HG02870 (cell line): Measurements from ENCODE around the gene PIP5KL1.

ENCODE experiments used
- ATAC-seq: cut with Tn5 transposase; IDR thresholded peaks from one replicate; pipeline ENCODE4 v1.9.1; 2021; ENCODE audit warnings: mild to moderate bottlenecking, moderate library complexity; ENCODE audit not compliant: unreplicated experiment

Gene PIP5KL1

DNA sequence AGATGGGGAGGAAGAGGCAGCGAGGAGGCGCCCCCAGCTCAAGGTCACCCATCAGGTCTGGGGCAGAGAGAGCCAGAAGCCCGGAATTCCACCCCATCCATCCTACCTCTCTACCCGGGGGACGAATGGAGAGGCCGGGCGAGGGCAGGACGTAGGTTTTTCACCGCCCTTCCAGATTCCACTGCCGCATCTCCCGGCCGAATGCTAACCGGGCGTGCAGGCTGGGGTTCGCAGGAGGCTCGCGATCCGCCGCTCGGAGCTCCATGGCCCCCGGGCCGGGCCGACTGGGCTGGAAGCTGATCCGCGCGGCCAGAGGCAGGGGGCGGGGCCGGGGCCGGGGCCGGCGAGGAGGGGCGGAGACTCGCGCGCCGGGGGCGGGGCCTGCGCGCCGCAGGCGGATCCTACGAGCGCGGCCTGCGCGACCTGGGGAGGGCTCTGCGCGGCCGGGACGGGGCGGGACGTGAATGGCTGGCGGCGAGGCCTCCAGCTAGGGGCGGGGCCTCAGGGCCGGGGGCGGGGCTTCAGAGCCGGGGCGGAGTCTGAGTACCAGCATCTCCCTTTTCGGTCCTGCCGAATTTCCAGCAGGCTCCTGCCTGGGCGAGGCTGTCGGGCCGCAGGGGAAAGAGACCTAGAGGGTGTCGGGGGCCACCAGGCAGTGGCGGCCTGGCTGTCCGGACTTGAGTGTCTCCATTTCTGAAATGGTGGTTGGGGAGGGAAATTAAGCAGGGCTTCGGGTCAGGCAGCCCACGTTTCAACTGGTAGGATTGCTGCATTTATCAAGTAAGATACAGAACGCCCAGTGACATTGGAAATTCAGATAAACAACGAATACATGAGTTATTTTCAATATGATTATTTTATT is 13.6 kb downstream of the PIP5KL1 start, which contains the start of gene ST6GALNAC4:
Gene ST6GALNAC4, minus strand, starts transcription at position 322 of the 862 bp plus-strand sequence. CDS start 622 bp downstream, outside the sequence.
- peak; percentile 68 for ATAC-seq

GRCh38 chr9:127915801-127916719 is 14.5 kb downstream of the PIP5KL1 start:
- ATAC-seq, result no peak

GRCh38 chr9:127915325-127915752 is 15.2 kb downstream of the PIP5KL1 start:
- ATAC-seq, result no peak

DNA sequence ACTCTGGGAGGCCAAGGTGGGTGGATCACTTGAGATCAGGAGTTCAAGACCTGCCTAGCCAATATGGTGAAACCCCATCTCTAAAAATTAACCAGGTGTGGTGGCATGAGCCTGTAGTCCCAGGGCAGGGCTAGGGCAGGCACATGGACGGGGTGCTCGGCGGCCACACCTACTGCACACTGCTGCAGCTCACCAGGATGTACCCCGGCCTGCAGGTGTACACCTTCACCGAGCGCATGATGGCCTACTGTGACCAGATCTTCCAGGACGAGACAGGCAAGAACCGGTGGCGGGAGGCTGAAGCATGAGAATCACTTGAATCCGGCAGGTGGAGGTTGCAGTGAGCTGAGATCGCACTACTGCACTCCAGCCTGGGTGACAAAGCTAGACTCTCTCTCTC is 16.9 kb downstream of the PIP5KL1 start:
- ATAC-seq, result no peak

GRCh38 chr9:127912882-127913281 is 17.7 kb downstream of the PIP5KL1 start:
- ATAC-seq, result no peak

- no peak for ATAC-seq
Measured at GRCh38 chr9:127912296-127912695, 18.3 kb downstream of the PIP5KL1 start.

DNA sequence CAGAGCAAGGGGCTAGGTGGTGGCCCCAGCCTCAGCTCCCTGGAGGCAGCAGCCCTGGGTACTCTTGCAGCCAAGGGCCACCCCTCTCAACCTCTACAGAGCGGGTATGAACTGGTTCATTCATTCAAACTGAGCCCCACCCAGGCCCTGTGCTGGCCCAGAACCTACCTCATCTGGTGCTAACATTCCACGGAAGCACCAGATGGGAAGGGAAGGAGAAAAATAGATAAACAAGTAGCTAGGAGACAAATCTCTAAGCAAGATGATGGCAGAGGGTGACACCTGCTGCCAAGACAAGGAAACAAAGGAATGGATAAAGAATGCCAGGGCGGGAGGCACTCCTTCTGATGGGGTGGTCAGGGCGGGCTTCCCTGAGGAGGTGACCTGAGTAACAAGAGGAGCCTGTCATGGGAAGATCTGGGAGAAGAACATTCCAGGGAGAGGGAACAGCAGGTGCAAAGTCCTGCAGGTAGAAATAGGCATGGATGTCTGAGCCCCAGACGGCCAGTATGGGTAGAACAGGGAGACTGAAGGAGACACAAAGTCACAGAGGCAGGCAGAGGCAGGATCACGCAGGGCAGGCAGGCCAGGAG is 19.9 kb downstream of the PIP5KL1 start:
- ATAC-seq, result no peak

- no peak for ATAC-seq
Measured at GRCh38 chr9:127909839-127910273, 20.7 kb downstream of the PIP5KL1 start.

- no peak for ATAC-seq
Measured at GRCh38 chr9:127908660-127908926, 22.0 kb downstream of the PIP5KL1 start.

DNA sequence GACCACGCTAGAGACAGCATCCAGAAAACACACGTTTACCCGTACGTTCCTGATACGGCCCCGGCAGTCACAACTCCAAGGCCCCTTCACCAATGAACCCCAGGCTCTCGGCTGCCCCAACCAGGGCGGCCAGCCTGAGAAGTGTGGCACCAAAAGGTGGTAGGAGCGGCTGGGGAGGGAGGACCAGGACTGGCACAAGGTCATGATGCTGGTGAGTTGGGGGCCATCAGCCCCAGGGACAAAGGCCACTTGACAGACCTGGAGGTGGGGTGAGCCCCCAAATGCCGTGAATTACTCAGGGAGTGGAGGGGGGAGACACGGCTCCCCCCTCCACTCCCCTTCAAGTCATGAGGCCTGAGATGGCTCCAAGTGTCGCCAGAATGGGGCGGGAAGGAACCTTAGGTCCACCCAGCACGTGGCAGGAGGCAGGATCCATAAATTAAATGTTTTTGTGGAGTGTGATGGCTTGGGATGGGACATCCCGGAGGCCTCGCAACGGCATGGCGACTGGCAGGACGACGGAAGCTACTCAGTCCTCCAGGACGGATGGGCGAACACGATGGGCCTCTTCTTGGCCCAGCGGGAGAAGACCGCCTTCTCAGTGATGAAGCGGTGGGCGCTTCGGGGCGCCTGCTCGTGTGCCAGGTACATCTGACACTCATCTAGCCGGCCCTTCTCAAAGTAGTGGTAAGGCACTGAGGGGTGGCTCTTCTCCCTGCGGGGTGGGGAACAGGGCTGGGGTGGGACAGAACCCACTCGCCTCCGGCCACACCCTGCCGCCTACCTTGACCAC is 22.5 kb downstream of the PIP5KL1 start:
- no peak for ATAC-seq

DNA sequence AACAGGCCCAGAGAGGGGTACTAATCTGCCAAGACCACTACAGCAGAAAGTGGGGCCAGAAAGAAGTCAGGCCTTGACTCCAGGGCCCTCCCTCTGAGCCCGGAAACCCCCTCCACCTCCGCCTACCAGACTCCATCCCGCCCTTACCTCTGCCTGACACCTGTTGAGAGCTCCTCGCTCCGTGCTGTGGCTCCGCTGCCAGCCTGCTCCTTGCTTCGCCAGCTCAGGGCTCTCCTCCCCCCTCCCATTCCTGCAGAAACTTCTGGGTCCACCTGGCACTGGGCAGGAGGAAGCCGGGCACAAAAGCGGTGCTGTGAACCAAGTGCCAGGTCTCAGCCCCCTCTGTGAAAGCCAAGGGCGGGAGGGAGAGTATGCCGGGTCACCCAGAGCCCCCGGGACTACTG is 24.8 kb downstream of the PIP5KL1 start:
- ATAC-seq, result no peak

DNA sequence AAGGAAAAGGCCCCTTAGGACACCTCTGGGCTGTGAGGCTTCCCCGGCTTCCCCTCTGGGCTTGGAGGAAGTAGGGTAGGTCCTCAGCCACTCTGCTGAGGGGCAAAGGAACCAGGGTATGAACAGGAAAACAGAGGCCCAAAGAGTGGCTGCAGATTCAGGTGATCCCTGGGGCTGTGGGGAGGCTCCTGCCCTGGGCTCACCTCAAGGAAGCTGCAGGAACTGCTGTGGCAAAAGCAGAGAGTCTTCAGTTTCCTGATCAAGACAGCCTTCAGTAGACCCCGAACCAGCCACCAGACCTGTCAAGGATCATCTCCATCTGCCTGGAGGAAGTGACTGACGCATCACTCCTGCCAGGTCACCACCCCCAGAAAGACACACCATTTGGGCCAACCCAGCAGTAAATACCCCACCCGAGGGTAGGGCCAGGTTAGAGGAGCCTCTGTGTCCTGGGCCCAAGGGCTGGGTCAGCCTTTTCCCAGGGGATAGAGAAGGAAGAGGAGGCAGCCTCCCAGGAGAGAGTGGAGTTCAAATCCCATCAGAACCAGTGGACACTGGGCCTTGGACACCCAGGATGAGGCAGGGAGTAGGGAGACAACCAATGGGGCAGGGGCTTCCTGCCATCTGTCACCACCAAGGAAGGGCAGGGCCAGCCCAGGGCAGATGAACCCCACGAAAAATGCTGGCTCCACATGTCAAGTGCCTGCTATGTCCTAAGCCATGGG is 25.4 kb downstream of the PIP5KL1 start:
- ATAC-seq, result no peak

DNA sequence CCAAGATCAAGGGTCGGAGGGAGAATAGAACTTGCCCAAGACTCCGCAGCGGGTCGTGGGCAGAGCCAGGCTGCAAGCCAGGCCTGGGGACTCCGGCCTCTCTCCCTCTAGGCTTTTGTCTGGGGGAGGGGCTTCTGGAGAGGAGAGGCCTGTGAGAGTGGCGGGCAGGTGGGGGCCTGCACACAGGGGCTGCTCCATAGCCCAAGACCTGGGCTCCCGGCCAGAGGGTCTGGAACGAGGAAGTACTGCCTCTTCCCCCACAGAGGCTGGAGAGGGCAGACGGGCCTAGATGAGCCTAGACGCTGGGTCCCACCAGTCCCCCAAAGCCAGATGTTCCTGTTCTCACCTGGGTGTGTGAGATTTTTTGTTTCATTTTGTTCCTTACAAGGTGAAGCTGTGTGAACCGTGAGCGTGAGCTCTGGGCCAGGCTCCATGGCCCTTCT is 26.0 kb downstream of the PIP5KL1 start:
- ATAC-seq, result no peak

DNA sequence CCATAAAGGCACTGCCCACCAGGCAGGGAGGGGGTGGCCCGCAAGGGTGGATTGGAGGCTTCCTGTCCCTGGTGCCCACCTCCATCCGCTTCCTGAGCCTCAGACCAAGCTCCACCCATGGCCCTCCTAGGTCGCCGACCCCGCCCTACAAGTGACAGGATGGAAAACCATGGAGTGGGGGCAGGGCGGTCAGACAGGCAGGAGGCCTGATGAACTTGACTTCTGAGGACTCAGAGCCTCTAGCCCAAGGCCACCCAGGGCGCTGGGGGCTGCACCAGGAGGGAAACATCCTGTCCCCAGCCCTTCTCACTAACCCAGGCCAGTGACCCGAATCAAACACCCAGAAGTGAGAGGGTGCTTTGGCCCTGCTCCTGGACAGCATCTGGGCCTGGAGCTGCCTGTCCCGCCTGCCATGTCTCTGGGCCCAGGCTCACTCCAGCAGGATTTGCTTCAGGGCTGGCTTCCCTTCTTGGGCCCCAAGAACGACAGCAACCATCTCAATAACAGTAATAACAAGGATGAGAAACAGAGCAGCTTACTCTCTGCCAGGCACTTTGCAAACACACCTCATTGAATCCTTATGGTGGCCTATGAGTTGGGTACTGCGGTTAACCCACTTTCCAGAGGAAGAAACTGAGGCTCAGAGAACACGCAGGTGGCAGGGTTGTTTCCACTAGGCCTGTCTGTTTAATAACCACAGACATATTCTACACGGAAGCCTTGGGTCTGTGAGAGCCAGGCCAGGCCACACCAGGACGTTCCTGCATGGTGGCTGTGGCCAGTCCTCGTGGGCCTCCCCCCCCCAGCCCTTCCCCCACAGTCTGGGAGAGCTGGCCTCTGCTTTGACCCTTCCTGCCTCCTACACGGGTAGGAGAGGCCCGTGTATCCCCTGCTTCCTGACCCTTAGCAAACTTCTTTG is 26.8 kb downstream of the PIP5KL1 start:
- no peak for ATAC-seq

GRCh38 chr9:127899128-127899943 is 31.2 kb downstream of the PIP5KL1 start, which contains the start of gene ST6GALNAC6:
Gene ST6GALNAC6 (minus strand): TSS chr9:127899603. CDS start chr9:127897981, 1,622 bp downstream.
- peak; percentile 48 for ATAC-seq

- ATAC-seq, result no peak
Measured at GRCh38 chr9:127898433-127899127, 32.0 kb downstream of the PIP5KL1 start.

GRCh38 chr9:127897193-127897692 is 33.3 kb downstream of the PIP5KL1 start:
- ATAC-seq, result no peak
